Measurements from ENCODE around the gene EHD4. TPM values are rescaled to one million over a fixed set of nuclear protein-coding genes. Genes with fewer than 3 reads are reported as not detected.

EHD4 gene
- total RNA-seq, 2 donors from 2014 or later, result 30.3 to 40.0 TPM

DNA sequence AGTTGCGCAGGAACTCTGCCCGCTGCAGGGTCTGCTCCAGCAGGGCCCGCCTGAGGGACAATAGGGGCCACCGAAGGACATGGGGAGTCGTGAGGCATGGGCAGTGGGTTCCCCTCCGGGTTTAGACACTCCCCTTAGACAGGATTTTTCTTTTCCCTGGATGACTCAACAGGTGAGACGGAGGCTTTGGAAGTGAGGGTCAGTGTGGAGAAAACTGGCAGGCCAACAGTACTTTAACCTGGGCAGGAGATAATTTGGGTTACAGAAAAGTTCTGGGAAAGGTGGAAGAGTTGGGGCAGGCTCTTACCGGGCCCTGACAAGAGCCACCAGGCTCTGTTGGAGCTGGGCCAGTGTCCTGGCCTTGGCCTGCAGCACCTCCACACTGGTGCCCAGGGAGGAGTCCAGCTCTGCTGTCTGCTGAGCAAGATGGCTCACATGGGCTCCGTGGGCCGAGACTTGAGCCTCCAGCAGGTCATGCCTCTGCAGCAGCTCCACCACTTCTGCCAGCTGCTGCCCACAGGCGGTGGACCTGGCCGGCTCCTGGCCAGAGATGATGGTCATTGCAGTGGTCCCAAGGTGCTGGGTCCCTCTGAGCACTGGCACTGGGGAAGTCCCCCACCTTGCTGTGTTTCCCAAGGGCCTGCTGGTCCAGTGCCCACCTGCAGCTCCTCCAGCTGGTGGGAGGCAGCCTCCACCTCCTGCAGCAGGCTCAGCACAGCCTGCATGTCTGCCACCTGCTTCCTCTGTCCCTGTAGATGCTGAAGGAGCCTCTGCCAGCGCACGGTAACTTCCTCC, 89.5 kb downstream of the EHD4 start:
- TF ChIP-seq, protein P1, sequence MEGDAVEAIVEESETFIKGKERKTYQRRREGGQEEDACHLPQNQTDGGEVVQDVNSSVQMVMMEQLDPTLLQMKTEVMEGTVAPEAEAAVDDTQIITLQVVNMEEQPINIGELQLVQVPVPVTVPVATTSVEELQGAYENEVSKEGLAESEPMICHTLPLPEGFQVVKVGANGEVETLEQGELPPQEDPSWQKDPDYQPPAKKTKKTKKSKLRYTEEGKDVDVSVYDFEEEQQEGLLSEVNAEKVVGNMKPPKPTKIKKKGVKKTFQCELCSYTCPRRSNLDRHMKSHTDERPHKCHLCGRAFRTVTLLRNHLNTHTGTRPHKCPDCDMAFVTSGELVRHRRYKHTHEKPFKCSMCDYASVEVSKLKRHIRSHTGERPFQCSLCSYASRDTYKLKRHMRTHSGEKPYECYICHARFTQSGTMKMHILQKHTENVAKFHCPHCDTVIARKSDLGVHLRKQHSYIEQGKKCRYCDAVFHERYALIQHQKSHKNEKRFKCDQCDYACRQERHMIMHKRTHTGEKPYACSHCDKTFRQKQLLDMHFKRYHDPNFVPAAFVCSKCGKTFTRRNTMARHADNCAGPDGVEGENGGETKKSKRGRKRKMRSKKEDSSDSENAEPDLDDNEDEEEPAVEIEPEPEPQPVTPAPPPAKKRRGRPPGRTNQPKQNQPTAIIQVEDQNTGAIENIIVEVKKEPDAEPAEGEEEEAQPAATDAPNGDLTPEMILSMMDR (IDR thresholded peaks at IDR 0.05), result no peak
- Histone ChIP-seq H3K9ac (ENCODE audit: low read depth in 2 of 2, low read length in 2 of 2) (no peak overlapping the region), H3K27ac (no peak overlapping the region), H3K4me1 (no peaks in the 10 kb centered on the region), H3K4me3 (no peak overlapping the region), H3K9me3 (no peaks in the 10 kb centered on the region), H3K36me3 (no peaks in the 10 kb centered on the region), H3K27me3 (peaks cover 3% of the 10 kb centered on the region)
- intact Hi-C loops (cut with DNase I), result no loop called here
- DNase-seq, result no peak

DNA sequence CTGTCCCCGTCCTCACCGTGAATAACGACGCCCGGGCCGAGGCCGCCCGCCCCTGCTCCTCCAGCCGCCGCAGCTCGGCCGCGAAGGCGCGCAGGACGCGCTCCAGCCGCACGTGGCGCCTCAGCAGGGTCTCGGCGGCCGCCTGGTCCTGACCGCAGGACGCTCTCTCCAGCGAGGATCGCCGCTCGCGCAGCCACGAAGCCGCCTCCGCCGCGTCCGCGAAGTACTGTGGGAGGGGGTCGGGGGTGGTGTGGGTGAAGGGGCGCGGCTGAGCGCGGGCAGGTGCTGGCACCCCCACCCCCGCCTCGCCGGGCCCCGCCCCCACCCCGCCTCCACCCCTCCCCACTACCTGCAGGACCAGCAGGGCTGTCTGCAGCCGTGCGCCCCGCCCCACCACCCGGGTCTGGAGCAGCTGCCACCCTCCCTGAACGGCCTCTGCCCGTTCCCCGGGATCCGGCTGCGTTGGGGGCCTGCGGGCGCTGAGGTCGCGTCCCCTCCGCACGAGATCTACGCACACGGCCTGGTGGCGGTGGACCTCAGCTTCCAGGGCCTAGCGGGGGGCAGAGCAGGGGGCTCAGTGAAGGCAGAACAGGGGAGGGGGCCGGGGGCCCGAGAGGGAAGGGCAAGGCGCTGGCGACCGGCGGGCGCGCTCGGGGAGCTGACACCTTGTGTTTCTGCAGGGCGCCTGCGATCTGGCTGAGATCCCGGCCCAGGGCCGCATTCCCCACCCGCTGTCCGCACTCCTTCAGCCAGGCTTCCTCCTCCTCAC, 90.3 kb downstream of the EHD4 start:
- peaks cover 3% of the 10 kb centered on the region for H3K27me3 ChIP-seq
- intact Hi-C loops (cut with DNase I), result no loop called here
- TF ChIP-seq, protein P1 (IDR thresholded peaks at IDR 0.05), result no peak
- no peaks in the 10 kb centered on the region for H3K9me3 ChIP-seq
- no peaks in the 10 kb centered on the region for H3K36me3 ChIP-seq
- peak overlapping the region; percentile 20 for H3K4me3 ChIP-seq
- no peak overlapping the region for H3K27ac ChIP-seq
- no peaks in the 10 kb centered on the region for H3K4me1 ChIP-seq
- peak; percentile 45 for DNase-seq
- H3K9ac ChIP-seq (ENCODE audit: low read depth in 2 of 2, low read length in 2 of 2), result peak overlapping the region in 1 of 2 donors; percentile 12

DNA sequence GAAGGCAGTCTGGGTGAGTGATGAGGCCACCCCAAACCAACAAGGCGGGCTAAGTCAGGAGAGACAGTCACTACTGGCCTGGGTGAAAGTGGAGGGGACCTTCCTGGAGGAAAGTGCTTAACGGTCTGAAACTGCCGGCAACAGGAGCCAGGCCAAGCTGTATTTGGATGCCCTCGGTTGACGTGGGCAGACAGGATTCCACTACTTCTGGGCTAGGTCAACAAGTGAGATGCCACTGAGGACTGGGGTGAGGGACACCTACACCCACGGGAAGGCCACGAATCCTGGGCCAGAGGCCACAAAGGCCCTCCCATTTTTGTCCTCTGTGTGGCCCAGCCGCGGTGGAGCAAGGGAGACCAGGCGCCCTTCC, 90.8 kb downstream of the EHD4 start:
- DNase-seq, result no peak
- intact Hi-C loops (cut with DNase I), result no loop called here
- Histone ChIP-seq H3K4me1 (no peaks in the 10 kb centered on the region), H3K4me3 (peak overlapping the region; percentile 20), H3K27me3 (peaks cover 3% of the 10 kb centered on the region), H3K9me3 (no peaks in the 10 kb centered on the region), H3K36me3 (no peaks in the 10 kb centered on the region), H3K9ac (ENCODE audit: low read depth in 2 of 2, low read length in 2 of 2) (no peak overlapping the region), H3K27ac (no peak overlapping the region)
- TF ChIP-seq, protein P1 (IDR thresholded peaks at IDR 0.05), result no peak

DNA sequence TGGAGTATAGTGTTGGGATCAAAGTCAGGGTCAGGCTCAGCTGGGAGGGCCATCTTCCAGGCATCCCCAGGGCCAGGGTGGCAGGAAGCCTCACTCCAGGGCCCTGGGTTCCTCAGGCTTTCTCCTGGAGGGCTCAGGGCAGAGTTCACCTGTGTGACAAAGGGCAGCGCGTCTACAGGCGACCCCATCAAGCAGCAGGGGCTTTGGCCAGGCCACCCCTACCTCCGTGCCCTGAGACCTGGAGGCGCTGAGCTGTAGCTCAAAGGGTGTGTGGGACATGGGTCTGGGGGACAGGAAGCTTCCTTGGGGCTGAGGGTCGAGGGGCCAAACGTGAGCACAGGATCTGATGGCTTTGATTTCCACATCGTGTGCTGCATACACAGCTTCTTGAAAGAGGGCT, 91.3 kb downstream of the EHD4 start:
- TF ChIP-seq, protein P1 (IDR thresholded peaks at IDR 0.05), result no peak
- Histone ChIP-seq H3K9me3 (no peaks in the 10 kb centered on the region), H3K36me3 (no peaks in the 10 kb centered on the region), H3K4me3 (no peak overlapping the region), H3K27me3 (peaks cover 3% of the 10 kb centered on the region), H3K27ac (no peak overlapping the region), H3K9ac (ENCODE audit: low read depth in 2 of 2, low read length in 2 of 2) (no peak overlapping the region), H3K4me1 (no peaks in the 10 kb centered on the region)
- DNase-seq, result no peak
- intact Hi-C loops (cut with DNase I), result no loop called here

DNA sequence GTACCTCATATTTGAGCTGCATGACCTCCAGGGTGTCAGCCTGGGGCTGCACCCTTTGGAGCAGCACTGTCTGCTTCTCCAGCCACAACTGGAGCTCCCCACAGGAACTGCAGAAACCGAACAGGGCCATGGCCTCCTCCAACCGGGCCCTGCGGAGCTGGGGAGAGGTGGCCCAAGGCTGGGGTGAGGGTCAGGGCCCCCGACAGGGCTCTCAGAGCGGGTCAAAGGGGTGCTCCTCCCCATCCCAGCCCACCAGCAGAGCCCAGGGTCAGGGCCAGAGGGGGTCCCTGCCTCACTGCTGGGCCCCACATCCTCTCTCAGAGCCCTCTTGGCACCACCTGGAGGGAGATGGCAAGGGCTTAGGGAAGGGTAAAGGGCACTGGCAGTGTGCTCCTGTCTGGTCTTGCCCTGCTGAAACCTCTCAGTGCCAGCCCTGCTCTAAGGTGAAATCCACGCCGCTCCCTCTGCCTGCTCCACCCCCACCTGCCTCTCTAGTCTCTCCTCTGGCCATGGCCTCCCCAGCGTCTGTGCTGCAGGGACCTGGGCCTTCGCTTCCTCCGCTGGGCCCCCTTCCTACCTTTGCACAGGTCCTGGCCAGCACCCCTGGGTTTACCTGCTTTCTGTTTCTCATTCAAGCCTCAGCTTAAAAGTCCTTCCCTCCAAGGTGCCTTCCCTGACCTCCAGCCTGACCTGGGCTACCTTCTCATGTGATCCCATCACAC, 92.0 kb downstream of the EHD4 start:
- Histone ChIP-seq H3K27ac (no peak overlapping the region), H3K9me3 (no peaks in the 10 kb centered on the region), H3K4me1 (no peaks in the 10 kb centered on the region), H3K9ac (ENCODE audit: low read depth in 2 of 2, low read length in 2 of 2) (no peak overlapping the region), H3K4me3 (no peak overlapping the region), H3K36me3 (no peaks in the 10 kb centered on the region), H3K27me3 (peaks cover 3% of the 10 kb centered on the region)
- TF ChIP-seq, protein P1 (IDR thresholded peaks at IDR 0.05), result no peak
- intact Hi-C loops (cut with DNase I), result no loop called here
- DNase-seq, result no peak
